ENCODE data around the gene SELENOS. TPM values are rescaled to one million over a fixed set of nuclear protein-coding genes. Genes with fewer than 3 reads are reported as not detected.
A peak's percentile ranks its signal among the peaks of the same experiment; 100 is the strongest.

SELENOS gene
- total and polyA plus RNA-seq, 2 donors from 2014 or later = 66.0 to 99.0 TPM

DNA sequence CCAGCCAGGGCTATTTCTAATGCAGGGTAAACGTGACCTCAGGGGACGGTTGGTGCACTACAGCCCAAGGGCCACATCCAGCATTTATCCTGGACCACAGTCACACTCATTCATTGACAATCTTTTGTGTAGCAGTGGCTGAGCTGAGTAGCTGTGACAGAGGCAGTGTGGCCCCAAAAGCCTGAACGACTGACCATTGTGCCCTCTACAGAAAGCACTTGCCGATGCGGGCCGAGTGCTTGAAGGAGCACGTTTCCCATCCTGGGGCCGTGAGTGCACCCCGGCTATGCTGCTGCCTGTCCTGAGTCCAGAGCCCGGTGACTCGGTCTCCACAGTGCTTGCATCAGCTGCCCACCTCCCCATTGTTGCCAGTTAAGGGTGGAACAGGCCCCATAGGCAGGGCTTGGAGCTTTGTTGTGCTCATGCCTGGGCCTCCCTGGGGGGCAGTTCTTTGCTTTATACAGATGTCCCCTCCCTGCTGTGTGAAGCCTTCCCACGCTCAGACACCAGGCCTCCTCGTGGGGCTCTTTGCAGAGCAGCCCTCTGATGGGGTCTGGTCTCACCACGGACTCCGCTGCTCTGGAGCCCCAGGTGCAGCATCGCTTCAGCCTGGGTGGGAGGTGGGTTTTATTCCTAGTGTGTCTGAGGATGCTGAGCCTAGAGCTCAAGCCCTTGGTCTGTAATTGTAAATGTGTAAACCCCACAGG lies 30.8 kb upstream of the SELENOS start:
- peak in 2 of 5 donors; percentile 3 to 15 for DNase-seq
- no peaks in the 10 kb centered on the region for H3K9me3 ChIP-seq (ENCODE audit: control insufficient read depth in 2 of 3, insufficient read depth in 1 of 3, low read length in 3 of 3)
- H3K36me3 ChIP-seq (ENCODE audit: control insufficient read depth in 2 of 3, insufficient read depth in 3 of 3, low read length in 3 of 3) = no peaks in the 10 kb centered on the region
- no peaks in the 10 kb centered on the region for H3K4me1 ChIP-seq (ENCODE audit: control insufficient read depth in 2 of 3, insufficient read depth in 2 of 3, low read depth in 1 of 3, low read length in 3 of 3)
- intact Hi-C loops (cut with DNase I) = loop anchor here (10.0 kb wide), 1 partner anchor 57 kb away; no protein-coding TSS in a partner anchor
- no peak overlapping the region for H3K27ac ChIP-seq (ENCODE audit: low read depth in 2 of 2, low read length in 2 of 2)
- H3K9ac ChIP-seq (ENCODE audit: low read length in 3 of 3) = no peak overlapping the region
- no peak for FAIRE-seq
- H3K4me3 ChIP-seq (ENCODE audit: low read length in 3 of 3) = no peak overlapping the region
- no peaks in the 10 kb centered on the region for H3K27me3 ChIP-seq (ENCODE audit: control insufficient read depth, insufficient read depth, low read length)
- TF ChIP-seq, protein P1, sequence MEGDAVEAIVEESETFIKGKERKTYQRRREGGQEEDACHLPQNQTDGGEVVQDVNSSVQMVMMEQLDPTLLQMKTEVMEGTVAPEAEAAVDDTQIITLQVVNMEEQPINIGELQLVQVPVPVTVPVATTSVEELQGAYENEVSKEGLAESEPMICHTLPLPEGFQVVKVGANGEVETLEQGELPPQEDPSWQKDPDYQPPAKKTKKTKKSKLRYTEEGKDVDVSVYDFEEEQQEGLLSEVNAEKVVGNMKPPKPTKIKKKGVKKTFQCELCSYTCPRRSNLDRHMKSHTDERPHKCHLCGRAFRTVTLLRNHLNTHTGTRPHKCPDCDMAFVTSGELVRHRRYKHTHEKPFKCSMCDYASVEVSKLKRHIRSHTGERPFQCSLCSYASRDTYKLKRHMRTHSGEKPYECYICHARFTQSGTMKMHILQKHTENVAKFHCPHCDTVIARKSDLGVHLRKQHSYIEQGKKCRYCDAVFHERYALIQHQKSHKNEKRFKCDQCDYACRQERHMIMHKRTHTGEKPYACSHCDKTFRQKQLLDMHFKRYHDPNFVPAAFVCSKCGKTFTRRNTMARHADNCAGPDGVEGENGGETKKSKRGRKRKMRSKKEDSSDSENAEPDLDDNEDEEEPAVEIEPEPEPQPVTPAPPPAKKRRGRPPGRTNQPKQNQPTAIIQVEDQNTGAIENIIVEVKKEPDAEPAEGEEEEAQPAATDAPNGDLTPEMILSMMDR (IDR thresholded peaks at IDR 0.05; ENCODE audit: borderline replicate concordance, extremely low read depth, insufficient read depth) = no peak

DNA sequence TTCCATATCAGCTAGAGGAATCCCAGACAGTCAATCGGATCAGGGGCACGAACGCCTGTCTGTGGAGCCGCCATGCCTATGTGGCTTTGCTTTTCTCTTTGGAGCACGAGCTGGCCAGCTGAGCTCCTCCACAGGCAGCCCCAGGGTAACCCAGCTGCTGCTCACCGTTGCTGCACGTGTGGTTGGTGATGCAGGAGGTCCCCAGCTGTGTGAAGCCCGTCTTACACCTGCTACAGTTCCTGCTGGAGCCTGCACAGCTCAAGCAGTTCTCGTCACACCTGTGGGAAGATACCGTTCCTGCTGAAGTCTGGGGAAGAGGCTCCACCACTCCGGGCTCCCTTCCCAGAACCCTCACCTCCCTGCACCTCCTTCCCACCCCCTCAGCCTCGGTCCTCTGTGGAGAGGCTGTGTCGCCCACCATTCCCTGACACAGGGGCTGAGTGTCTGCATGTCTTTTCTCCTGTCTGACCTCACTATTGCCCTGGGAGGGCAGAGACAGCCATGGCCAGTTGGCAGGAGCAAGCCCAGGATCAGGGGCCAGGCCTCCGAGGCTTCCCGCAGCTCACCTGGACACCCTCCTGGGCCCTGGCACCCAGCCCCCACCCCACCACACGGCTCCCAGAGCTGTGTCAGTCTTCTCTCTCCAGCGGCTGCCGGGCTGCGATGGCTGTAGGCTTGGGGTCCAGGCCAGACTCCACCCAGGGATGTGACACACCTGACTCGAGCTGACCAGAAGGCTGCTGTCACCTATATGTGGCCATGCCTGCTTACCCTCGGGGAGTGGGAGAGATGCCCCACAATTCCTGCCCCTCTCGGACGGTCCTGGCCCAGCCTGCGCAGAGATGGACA lies 30.0 kb upstream of the SELENOS start:
- Histone ChIP-seq H3K9me3 (ENCODE audit: control insufficient read depth in 2 of 3, insufficient read depth in 1 of 3, low read length in 3 of 3) (no peaks in the 10 kb centered on the region), H3K27ac (ENCODE audit: low read depth in 2 of 2, low read length in 2 of 2) (no peak overlapping the region), H3K9ac (ENCODE audit: low read length in 3 of 3) (no peak overlapping the region), H3K27me3 (ENCODE audit: control insufficient read depth, insufficient read depth, low read length) (no peaks in the 10 kb centered on the region), H3K4me1 (ENCODE audit: control insufficient read depth in 2 of 3, insufficient read depth in 2 of 3, low read depth in 1 of 3, low read length in 3 of 3) (no peaks in the 10 kb centered on the region), H3K36me3 (ENCODE audit: control insufficient read depth in 2 of 3, insufficient read depth in 3 of 3, low read length in 3 of 3) (no peaks in the 10 kb centered on the region), H3K4me3 (ENCODE audit: low read length in 3 of 3) (no peak overlapping the region)
- intact Hi-C loops (cut with DNase I) = loop anchor here (10.0 kb wide), 1 partner anchor 58 kb away; no protein-coding TSS in a partner anchor
- DNase-seq = peak in 3 of 5 donors; percentile 28 to 39 (median 35)
- TF ChIP-seq, protein P1 (IDR thresholded peaks at IDR 0.05; ENCODE audit: borderline replicate concordance, extremely low read depth, insufficient read depth) = no peak
- FAIRE-seq = no peak

DNA sequence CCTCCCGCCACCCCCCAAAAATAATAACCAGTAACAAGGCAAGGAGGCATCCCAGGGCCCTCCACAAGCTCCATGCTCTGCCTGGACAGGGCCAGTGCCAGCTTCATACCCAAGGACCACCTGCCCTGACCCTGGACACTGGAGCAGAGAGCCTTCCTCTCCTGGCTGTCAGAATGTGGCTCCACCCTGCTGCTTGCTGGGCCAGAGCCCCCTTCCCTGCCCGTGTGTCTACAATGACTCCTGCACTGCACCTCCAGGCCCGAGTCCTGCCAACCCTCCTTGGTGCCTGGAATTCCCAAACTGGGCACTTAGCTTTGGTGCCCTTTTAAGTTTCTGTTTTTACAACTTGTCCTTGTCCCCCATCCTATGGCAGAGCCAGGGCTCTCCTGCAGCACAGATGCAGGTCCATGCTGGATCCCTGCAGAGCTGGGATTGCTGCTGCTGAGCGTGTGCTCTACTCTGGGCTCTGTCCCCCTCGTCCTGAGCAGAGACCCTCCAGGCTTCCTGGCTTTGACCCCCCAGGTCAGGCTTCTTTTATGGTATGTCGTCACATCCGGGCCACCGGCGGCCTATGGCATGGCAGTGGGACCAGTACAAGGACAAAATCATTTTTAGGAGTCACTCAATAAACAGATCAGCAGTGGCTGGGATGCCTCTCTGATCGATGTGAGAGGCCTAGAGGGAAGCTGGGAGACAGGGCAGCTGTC lies 29.2 kb upstream of the SELENOS start:
- TF ChIP-seq, protein P1 (IDR thresholded peaks at IDR 0.05; ENCODE audit: borderline replicate concordance, extremely low read depth, insufficient read depth) = no peak
- no peaks in the 10 kb centered on the region for H3K9me3 ChIP-seq (ENCODE audit: control insufficient read depth in 2 of 3, insufficient read depth in 1 of 3, low read length in 3 of 3)
- intact Hi-C loops (cut with DNase I) = loop anchor here (10.0 kb wide), 1 partner anchor 58 kb away; no protein-coding TSS in a partner anchor
- H3K27ac ChIP-seq (ENCODE audit: low read depth in 2 of 2, low read length in 2 of 2) = no peak overlapping the region
- no peaks in the 10 kb centered on the region for H3K4me1 ChIP-seq (ENCODE audit: control insufficient read depth in 2 of 3, insufficient read depth in 2 of 3, low read depth in 1 of 3, low read length in 3 of 3)
- H3K27me3 ChIP-seq (ENCODE audit: control insufficient read depth, insufficient read depth, low read length) = no peaks in the 10 kb centered on the region
- peak in 1 of 5 donors; percentile 18 for DNase-seq
- FAIRE-seq = no peak
- H3K4me3 ChIP-seq (ENCODE audit: low read length in 3 of 3) = no peak overlapping the region
- no peaks in the 10 kb centered on the region for H3K36me3 ChIP-seq (ENCODE audit: control insufficient read depth in 2 of 3, insufficient read depth in 3 of 3, low read length in 3 of 3)
- H3K9ac ChIP-seq (ENCODE audit: low read length in 3 of 3) = no peak overlapping the region

Data from kidney (tissue), 14 donors.